Lower leg skin (tissue), 3 donors: ENCODE measurements around the gene UGT1A5.

Source experiments
- POLR2A ChIP-seq, 2 donors: fragments of 450-650 bp; IDR thresholded peaks; one replicate each; pipeline ENCODE4 v1.6.1; 2016 to 2017; ENCODE audit warnings: antibody characterized with exemption in 2 of 2, mild to moderate bottlenecking in 1 of 2, moderate library complexity in 1 of 2
- TF ChIP-seq, protein P1 (sequence below), 3 donors: fragments of 450-650 bp; IDR thresholded peaks; one replicate each; pipeline ENCODE4 v1.5.1; 2016; ENCODE audit warnings: antibody characterized with exemption in 3 of 3, mild to moderate bottlenecking in 3 of 3, moderate library complexity in 2 of 3

DNA sequence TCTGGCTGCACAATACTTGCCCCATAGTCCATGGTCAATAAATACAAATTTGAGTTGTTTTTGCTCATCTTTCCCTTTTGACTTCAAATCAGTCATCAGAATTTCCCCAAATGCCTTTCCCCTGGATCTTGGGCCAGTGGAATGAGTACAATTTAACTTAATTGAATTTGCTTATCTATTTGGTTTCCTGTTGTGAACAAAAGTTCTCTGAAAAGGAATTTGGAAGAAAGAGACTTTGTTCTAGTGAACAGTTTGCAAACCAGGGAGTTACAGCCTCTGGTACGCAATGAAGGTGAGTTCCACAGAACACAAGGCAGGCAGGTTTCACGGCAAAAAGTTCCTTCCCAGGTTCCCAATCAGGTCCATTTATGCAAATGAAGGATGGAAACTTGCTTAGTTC is 46.1 kb downstream of the UGT1A5 start:
- TF ChIP-seq, protein P1, sequence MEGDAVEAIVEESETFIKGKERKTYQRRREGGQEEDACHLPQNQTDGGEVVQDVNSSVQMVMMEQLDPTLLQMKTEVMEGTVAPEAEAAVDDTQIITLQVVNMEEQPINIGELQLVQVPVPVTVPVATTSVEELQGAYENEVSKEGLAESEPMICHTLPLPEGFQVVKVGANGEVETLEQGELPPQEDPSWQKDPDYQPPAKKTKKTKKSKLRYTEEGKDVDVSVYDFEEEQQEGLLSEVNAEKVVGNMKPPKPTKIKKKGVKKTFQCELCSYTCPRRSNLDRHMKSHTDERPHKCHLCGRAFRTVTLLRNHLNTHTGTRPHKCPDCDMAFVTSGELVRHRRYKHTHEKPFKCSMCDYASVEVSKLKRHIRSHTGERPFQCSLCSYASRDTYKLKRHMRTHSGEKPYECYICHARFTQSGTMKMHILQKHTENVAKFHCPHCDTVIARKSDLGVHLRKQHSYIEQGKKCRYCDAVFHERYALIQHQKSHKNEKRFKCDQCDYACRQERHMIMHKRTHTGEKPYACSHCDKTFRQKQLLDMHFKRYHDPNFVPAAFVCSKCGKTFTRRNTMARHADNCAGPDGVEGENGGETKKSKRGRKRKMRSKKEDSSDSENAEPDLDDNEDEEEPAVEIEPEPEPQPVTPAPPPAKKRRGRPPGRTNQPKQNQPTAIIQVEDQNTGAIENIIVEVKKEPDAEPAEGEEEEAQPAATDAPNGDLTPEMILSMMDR (IDR thresholded peaks at IDR 0.05), result no peak
- TF ChIP-seq POLR2A (IDR thresholded peaks at IDR 0.05), result no peak
